OCI-LY3 (cell line): ENCODE results near the gene ABLIM2.

Experiments
- CTCF ChIP-seq: fragments of 200-600, 300-600 bp; sonication (generic); IDR thresholded peaks from 2 replicates; pipeline ENCODE4 v1.5.1; 2014; ENCODE audit warnings: antibody characterized with exemption, low read length, low read depth
- EZH2phosphoT487 ChIP-seq: fragments of 200-600 bp; shearing (Covaris generic); IDR thresholded peaks from 2 replicates; pipeline ENCODE4 v1.6.1; 2018; ENCODE audit warnings: antibody characterized with exemption, mixed run types, low read depth

GRCh38 chr4:8082517-8083055 lies 76.0 kb downstream of the ABLIM2 start:
- TF ChIP-seq CTCF (no peak), EZH2phosphoT487 (no peak)
